Activated CD8-positive, alpha-beta T cell treated with anti-CD3 and anti-CD28 coated beads for 36 hours (primary cell): Measurements from ENCODE around the gene LRRC72. TPM values are rescaled to one million over a fixed set of nuclear protein-coding genes. Genes with fewer than 3 reads are reported as not detected.

Source experiments
- ATAC-seq: fragments of 200-7000 bp; cut with Tn5 transposase; one replicate; pipeline ENCODE4 v1.10.0; 2021; ENCODE audit warnings: mild to moderate bottlenecking, moderate library complexity
- CTCF ChIA-PET: fragments of 350-600 bp; sonication (Branson Sonifier 250); formaldehyde crosslinking; loops from one replicate; lab custom pipeline; 2021; ENCODE audit warnings: antibody characterized with exemption; lab: Charles Lee
- POLR2A ChIA-PET: fragments of 350-600 bp; sonication (Branson Sonifier 250); formaldehyde crosslinking; loops from one replicate; lab custom pipeline; 2021; ENCODE audit warnings: antibody characterized with exemption; lab: Charles Lee
- DNase-seq: peaks from one replicate; pipeline ENCODE4 v3.0.0-alpha.2; 2020
- H3K27ac Mint-ChIP-seq: one replicate; pipeline ENCODE4 v1.8.0; 2021; ENCODE audit warnings: mild to moderate bottlenecking, mixed read lengths
- H3K27me3 Mint-ChIP-seq: one replicate; pipeline ENCODE4 v1.8.0; 2021; ENCODE audit warnings: mixed read lengths
- H3K36me3 Mint-ChIP-seq: one replicate; pipeline ENCODE4 v1.8.0; 2021; ENCODE audit warnings: low read depth, mixed read lengths
- H3K4me1 Mint-ChIP-seq: one replicate; pipeline ENCODE4 v1.8.0; 2021; ENCODE audit warnings: low read depth, mixed read lengths
- H3K4me3 Mint-ChIP-seq: one replicate; pipeline ENCODE4 v1.8.0; 2021; ENCODE audit warnings: mild to moderate bottlenecking, moderate library complexity, mixed read lengths
- H3K9me3 Mint-ChIP-seq: one replicate; pipeline ENCODE4 v1.8.0; 2021; ENCODE audit warnings: mixed read lengths
- CTCF ChIP-seq: fragments of 200-600 bp; IDR thresholded peaks from one replicate; pipeline ENCODE4 v1.8.0; 2022; ENCODE audit warnings: antibody characterized with exemption, mild to moderate bottlenecking
- intact Hi-C: fragments of 100-400 bp; cut with micrococcal nuclease; formaldehyde crosslinking; loops from one replicate; pipeline ENCODE4 v1.10.0; 2022
- total RNA-seq, 2 experiments: library from RNA; stranded (reverse); gene quantifications; one replicate each; pipeline ENCODE4 v1.2.3, GENCODE V29; 2021

The LRRC72 gene
- total RNA-seq, result not detected

GRCh38 chr7:16526742-16527540, at the start of gene LRRC72:
Gene LRRC72 (plus strand): TSS chr7:16526825. CDS start chr7:16526953, 128 bp downstream.
- no peak for TF ChIP-seq CTCF
- ChIA-PET POLR2A (no interaction called here), CTCF (no interaction called here)
- no peak within 1 kb of the TSS for H3K27ac Mint-ChIP-seq
- H3K4me1 Mint-ChIP-seq, result no peaks in the 10 kb centered on the region
- H3K27me3 Mint-ChIP-seq, result no peaks in the 10 kb centered on the region
- no peaks in the 10 kb centered on the region for H3K9me3 Mint-ChIP-seq
- no peak within 1 kb of the TSS for H3K4me3 Mint-ChIP-seq
- intact Hi-C loops, result no loop called here
- no peaks in the 10 kb centered on the region for H3K36me3 Mint-ChIP-seq
- ATAC-seq, result no peak
- no peak for DNase-seq

- intact Hi-C loops, result no loop called here
- no peak overlapping the region for H3K4me3 Mint-ChIP-seq
- CTCF ChIA-PET, result no interaction called here
- H3K9me3 Mint-ChIP-seq, result no peaks in the 10 kb centered on the region
- no peak overlapping the region for H3K27ac Mint-ChIP-seq
- ATAC-seq (no peak), DNase-seq (no peak)
- H3K4me1 Mint-ChIP-seq, result no peaks in the 10 kb centered on the region
- POLR2A ChIA-PET, result no interaction called here
- H3K27me3 Mint-ChIP-seq, result peaks cover 6% of the 10 kb centered on the region
- TF ChIP-seq CTCF, result no peak
- no peaks in the 10 kb centered on the region for H3K36me3 Mint-ChIP-seq
Measured at GRCh38 chr7:16479161-16479560, 47.5 kb upstream of the LRRC72 start.

GRCh38 chr7:16479591-16479990, 47.0 kb upstream of the LRRC72 start:
- Mint-ChIP-seq H3K27me3 (peaks cover 6% of the 10 kb centered on the region), H3K27ac (no peak overlapping the region), H3K36me3 (no peaks in the 10 kb centered on the region), H3K9me3 (no peaks in the 10 kb centered on the region), H3K4me3 (no peak overlapping the region), H3K4me1 (no peaks in the 10 kb centered on the region)
- intact Hi-C loops, result no loop called here
- ATAC-seq (no peak), DNase-seq (no peak)
- no peak for TF ChIP-seq CTCF
- CTCF ChIA-PET, result no interaction called here
- POLR2A ChIA-PET, result no interaction called here

- ChIA-PET CTCF (no interaction called here), POLR2A (no interaction called here)
- Mint-ChIP-seq H3K9me3 (no peaks in the 10 kb centered on the region), H3K36me3 (no peaks in the 10 kb centered on the region), H3K27me3 (peaks cover 3% of the 10 kb centered on the region), H3K27ac (no peak overlapping the region), H3K4me3 (no peak overlapping the region), H3K4me1 (no peaks in the 10 kb centered on the region)
- no peak for TF ChIP-seq CTCF
- ATAC-seq (no peak), DNase-seq (no peak)
- intact Hi-C loops, result no loop called here
Measured at GRCh38 chr7:16484453-16485158, 42.0 kb upstream of the LRRC72 start.

GRCh38 chr7:16491148-16491547, 35.5 kb upstream of the LRRC72 start:
- H3K4me3 Mint-ChIP-seq, result no peak overlapping the region
- ATAC-seq (no peak), DNase-seq (no peak)
- TF ChIP-seq CTCF, result no peak
- peaks cover 1% of the 10 kb centered on the region for H3K27me3 Mint-ChIP-seq
- peaks cover 7% of the 10 kb centered on the region for H3K4me1 Mint-ChIP-seq
- CTCF ChIA-PET, result no interaction called here
- intact Hi-C loops, result no loop called here
- no peaks in the 10 kb centered on the region for H3K9me3 Mint-ChIP-seq
- POLR2A ChIA-PET, result no interaction called here
- H3K27ac Mint-ChIP-seq, result no peak overlapping the region
- H3K36me3 Mint-ChIP-seq, result no peaks in the 10 kb centered on the region
